HepG2 (cell line): ENCODE measurements around the gene TMEM108. TPM values are rescaled to one million over a fixed set of nuclear protein-coding genes. Genes with fewer than 3 reads are reported as not detected.

Experiments used
- ATRX ChIP-seq: sonication (generic); formaldehyde crosslinking; IDR thresholded peaks from 2 replicates; pipeline ENCODE4 v1.4.0; 2020; ENCODE audit warnings: missing genetic modification reagents, borderline replicate concordance
- CCAR2 ChIP-seq: fragments of 200-400 bp; formaldehyde crosslinking; optimal IDR thresholded peaks from 2 replicates; pipeline ENCODE3; 2018; ENCODE audit warnings: low read depth, mild to moderate bottlenecking, low read length, moderate library complexity
- NR0B2 ChIP-seq: sonication (generic); formaldehyde crosslinking; IDR thresholded peaks from 2 replicates; pipeline ENCODE4 v1.4.0; 2020; ENCODE audit warnings: mild to moderate bottlenecking, missing genetic modification reagents
- SRSF9 ChIP-seq: fragments of 200-400 bp; formaldehyde crosslinking; IDR thresholded peaks from 2 replicates; pipeline ENCODE4 v1.6.1; 2018; ENCODE audit warnings: borderline replicate concordance, mild to moderate bottlenecking, low read depth, low read length; ENCODE audit not compliant: insufficient read depth, poor library complexity, severe bottlenecking
- TEAD2 ChIP-seq: sonication (generic); formaldehyde crosslinking; IDR thresholded peaks from 2 replicates; pipeline ENCODE4 v1.9.0; 2021; ENCODE audit warnings: missing genetic modification reagents
- ZBED4 ChIP-seq: sonication (generic); formaldehyde crosslinking; IDR thresholded peaks from 2 replicates; pipeline ENCODE4 v1.4.0; 2020; ENCODE audit warnings: missing genetic modification reagents, borderline replicate concordance
- ZNF362 ChIP-seq: sonication (generic); formaldehyde crosslinking; IDR thresholded peaks from 2 replicates; pipeline ENCODE4 v1.4.0; 2020; ENCODE audit warnings: missing genetic modification reagents, mild to moderate bottlenecking, borderline replicate concordance
- ZNF513 ChIP-seq: sonication (generic); formaldehyde crosslinking; conservative IDR thresholded peaks from 2 replicates; pipeline ENCODE4 v1.5.0; 2020; ENCODE audit warnings: missing genetic modification reagents
- polyA plus RNA-seq, 8 experiments: library from polyadenylated mRNA; depleted of rRNA in 3 of 8; stranded (reverse) in 7 of 8; unstranded in 1 of 8; fragments of >200 nt; fragmentation: Illumina TruSeq in 4 of 8; extraction: Trizol in 4 of 8; gene quantifications; 2 replicates each; pipeline versions ENCODE4 v1.2.1 to v1.2.3, GENCODE V29; 2011 to 2016; ENCODE audit warnings: low read depth in 4 of 8, missing spikeins in 1 of 8, mixed read lengths in 1 of 8; ENCODE audit not compliant: insufficient read depth in 1 of 8
- total RNA-seq, 5 experiments: library from RNA; depleted of rRNA; stranded (reverse); fragments of >200 nt; fragmentation: Illumina TruSeq; extraction: Trizol; gene quantifications; 2 replicates each; pipeline ENCODE4 v1.2.3, GENCODE V29; 2016; ENCODE audit warnings: low read depth in 1 of 5
- TF ChIP-seq, protein P1 (sequence below): sonication (generic); formaldehyde crosslinking; IDR thresholded peaks from 2 replicates; pipeline ENCODE4 v1.5.0; 2020; ENCODE audit warnings: mild to moderate bottlenecking, missing genetic modification reagents

TMEM108 gene
- total and polyA plus RNA-seq, 2 of the 13 experiments (the other 11 are each of a cell fraction or from before 2014, with no cell fraction given): not detected

DNA sequence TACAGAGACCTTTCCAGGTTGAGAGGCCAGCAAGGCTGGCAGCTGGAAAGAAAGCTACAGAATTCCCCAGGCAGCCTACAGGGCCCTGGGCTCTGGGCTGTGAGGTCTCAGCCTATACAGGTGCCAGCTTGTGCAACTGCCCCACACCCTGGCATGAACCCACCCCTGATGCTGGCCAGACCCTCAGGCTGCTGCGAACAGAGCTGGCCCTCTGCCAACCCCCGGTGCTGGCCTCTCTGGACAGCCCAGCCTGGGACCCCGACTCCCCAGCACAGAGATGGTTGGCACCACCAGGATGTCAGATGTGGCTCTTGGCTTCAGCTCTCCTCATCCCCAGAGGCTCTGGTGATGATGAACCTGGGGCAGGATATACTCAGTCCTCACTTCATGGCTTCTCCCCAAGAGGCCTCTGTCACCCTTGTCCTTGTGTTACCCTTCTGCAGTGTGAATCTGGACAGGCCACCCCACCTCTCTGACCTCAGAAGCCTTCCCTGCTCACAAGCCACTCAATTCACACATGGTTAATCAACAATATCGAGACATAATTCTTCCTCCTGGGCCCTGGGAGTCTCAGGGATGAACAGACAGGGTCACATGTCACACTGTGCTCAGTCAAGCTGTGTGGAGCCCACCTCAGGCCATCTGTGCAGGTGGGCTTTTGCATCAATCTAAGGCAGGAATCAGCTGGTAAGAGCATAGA, 350.7 kb downstream of the TMEM108 start (continued):
- TF ChIP-seq ZBED4 (CRISPR knock-in tag) (no peak), CCAR2 (no peak), TEAD2 (no peak), NR0B2 (CRISPR knock-in tag) (no peak), ATRX (no peak), ZNF362 (CRISPR knock-in tag) (no peak), ZNF513 (CRISPR knock-in tag) (no peak), SRSF9 (no peak)
- TF ChIP-seq, protein P1, sequence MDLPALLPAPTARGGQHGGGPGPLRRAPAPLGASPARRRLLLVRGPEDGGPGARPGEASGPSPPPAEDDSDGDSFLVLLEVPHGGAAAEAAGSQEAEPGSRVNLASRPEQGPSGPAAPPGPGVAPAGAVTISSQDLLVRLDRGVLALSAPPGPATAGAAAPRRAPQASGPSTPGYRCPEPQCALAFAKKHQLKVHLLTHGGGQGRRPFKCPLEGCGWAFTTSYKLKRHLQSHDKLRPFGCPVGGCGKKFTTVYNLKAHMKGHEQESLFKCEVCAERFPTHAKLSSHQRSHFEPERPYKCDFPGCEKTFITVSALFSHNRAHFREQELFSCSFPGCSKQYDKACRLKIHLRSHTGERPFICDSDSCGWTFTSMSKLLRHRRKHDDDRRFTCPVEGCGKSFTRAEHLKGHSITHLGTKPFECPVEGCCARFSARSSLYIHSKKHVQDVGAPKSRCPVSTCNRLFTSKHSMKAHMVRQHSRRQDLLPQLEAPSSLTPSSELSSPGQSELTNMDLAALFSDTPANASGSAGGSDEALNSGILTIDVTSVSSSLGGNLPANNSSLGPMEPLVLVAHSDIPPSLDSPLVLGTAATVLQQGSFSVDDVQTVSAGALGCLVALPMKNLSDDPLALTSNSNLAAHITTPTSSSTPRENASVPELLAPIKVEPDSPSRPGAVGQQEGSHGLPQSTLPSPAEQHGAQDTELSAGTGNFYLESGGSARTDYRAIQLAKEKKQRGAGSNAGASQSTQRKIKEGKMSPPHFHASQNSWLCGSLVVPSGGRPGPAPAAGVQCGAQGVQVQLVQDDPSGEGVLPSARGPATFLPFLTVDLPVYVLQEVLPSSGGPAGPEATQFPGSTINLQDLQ (CRISPR knock-in tag): no peak
